Measurements from ENCODE around the gene RBFOX2. TPM values are rescaled to one million over a fixed set of nuclear protein-coding genes. Genes with fewer than 3 reads are reported as not detected.

The RBFOX2 gene
- total RNA-seq, 1 donor, result 187 TPM

DNA sequence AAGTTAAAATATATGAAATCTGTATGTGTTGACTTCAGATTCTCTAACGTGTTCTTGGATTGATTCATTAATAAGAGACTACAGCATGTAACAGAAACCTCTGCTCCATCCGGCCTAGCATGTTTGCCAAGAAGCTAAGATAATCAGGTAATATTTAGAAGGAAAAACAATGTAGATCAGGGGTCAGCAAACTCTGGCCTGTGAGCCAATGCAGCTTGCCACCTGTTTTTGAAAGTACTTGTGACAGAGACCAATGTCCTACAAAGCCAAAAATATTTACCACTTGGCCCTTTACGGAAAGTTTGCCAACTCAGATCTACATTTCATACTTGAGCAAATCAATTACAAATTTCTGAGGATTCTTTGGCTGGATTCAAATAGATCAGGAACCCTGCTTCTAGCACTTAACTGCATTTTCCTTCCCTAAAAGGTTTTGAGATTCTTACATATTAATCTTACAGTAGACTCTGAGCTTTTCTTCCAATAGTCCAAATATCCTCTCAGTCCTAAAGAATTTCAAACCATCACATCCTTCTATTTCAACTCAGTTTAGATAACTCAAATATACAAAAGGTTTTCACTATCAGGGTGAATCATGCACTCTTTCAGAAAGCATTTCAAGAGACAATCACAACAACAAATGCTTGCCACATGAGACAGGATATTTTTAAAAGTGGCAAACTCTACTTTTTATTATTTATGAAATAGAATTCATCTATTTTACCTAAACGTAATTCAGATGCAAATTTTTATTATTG lies 281.5 kb downstream of the RBFOX2 start:
- TF ChIP-seq, protein P1, sequence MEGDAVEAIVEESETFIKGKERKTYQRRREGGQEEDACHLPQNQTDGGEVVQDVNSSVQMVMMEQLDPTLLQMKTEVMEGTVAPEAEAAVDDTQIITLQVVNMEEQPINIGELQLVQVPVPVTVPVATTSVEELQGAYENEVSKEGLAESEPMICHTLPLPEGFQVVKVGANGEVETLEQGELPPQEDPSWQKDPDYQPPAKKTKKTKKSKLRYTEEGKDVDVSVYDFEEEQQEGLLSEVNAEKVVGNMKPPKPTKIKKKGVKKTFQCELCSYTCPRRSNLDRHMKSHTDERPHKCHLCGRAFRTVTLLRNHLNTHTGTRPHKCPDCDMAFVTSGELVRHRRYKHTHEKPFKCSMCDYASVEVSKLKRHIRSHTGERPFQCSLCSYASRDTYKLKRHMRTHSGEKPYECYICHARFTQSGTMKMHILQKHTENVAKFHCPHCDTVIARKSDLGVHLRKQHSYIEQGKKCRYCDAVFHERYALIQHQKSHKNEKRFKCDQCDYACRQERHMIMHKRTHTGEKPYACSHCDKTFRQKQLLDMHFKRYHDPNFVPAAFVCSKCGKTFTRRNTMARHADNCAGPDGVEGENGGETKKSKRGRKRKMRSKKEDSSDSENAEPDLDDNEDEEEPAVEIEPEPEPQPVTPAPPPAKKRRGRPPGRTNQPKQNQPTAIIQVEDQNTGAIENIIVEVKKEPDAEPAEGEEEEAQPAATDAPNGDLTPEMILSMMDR (IDR thresholded peaks at IDR 0.05; ENCODE audit: insufficient read depth, low read length), result no peak
- DNase-seq (ENCODE audit: low read depth), result peak; percentile 59
- no peak overlapping the region for H3K4me3 ChIP-seq (ENCODE audit: low read depth, low read length)

DNA sequence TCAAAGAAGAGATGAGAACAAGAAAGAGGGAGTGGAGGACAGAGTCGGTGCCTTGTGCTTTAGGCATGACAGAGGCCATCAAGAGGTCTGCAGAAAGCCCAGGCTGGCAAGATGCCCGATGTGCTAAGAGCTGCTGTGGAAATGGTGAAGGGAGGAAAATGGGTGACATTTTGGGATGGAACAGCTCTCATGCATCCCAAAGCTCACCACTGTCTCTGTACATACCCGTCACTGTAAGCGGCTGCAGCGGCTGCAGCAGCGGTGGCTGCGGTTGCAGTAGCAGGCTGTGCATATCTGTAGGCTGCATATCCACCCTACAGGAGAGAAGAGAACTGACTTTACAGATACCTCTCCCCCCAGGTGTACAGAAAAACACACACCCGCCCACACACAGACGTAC lies 282.4 kb downstream of the RBFOX2 start:
- no peak overlapping the region for H3K4me3 ChIP-seq (ENCODE audit: low read depth, low read length)
- no peak for DNase-seq (ENCODE audit: low read depth)
- TF ChIP-seq, protein P1 (IDR thresholded peaks at IDR 0.05; ENCODE audit: insufficient read depth, low read length), result no peak

DNA sequence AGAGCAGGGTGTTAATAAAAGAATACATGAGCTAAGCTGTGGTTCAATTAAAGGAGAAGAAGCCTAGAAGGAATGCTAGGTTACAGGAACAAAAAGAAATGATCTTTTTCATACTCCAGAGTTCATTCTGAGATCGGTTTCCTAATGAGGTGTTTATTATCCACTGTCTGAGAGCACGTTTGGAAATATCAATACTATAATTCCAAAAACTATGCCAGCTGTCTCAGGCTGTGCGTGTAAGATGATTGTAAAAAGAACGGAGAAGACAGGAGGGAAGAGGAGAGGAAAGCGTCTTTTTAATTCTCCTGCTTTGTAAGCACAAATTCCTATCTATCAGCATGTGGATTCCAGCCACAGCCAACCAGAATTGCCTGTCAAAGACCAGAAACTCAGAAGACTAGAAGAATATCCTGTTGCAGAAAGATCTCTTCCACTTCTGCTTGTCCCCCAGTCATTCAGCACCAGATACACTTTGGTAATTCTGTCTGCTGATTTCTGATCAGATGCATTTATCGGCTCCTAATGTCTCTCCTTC lies 285.2 kb downstream of the RBFOX2 start:
- no peak for DNase-seq (ENCODE audit: low read depth)
- no peak overlapping the region for H3K4me3 ChIP-seq (ENCODE audit: low read depth, low read length)
- TF ChIP-seq, protein P1 (IDR thresholded peaks at IDR 0.05; ENCODE audit: insufficient read depth, low read length), result no peak

DNA sequence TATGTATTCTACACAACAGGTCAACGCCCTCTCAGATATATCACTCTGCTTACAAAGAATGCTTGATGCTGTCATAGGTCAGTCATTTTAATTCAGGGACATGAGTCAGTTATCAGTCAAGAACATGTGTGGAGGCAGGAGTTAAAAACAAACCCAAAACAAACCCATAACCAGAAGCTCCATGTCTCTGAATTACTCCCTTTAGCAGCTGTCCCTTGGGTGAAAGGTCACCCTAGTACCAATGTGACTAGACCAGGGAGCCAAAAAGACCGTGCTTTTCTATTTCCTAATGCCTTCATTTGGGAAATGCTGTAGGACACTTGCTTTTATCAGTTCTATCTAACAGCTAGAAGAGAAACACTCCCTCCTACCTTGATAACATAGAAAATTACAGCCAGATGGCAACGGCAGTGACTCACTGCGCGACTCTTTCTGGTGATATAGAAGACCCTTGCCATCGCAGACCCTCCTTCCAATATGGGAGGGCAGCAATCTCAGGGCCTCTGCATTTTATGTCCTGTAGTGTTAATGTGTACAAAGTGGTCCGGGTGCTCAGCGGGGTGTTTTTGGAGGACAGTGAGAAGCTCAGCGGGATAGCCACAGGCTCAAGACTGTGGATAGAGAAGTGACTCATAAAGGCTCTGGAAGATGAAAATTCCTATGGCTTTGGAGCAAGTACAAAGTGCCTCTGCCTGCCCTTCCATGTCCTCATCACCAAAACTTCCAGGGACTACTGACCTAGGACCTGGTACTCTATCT lies 286.1 kb downstream of the RBFOX2 start:
- peak; percentile 69 for DNase-seq (ENCODE audit: low read depth)
- H3K4me3 ChIP-seq (ENCODE audit: low read depth, low read length), result no peak overlapping the region
- TF ChIP-seq, protein P1 (IDR thresholded peaks at IDR 0.05; ENCODE audit: insufficient read depth, low read length), result no peak

DNA sequence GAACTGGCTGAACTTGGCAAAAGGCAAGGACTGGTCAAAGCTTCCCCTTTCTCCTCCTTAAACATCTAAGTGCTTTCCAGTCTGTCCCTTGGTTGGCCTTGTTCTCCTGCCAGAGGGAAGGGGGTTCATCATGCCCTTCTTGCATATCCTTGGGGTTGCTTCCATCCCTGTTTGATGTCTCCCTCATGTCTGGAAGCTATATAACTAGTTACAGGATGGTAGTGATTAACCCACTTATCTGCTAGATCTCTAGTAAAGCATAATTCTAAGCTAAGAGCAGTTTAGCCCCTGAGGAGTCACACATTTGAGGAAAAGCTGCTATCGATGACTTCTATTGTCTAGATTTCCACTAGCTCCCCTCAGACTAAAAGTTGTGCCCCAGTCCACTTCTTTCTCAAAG lies 288.0 kb downstream of the RBFOX2 start:
- DNase-seq (ENCODE audit: low read depth), result no peak
- no peak overlapping the region for H3K4me3 ChIP-seq (ENCODE audit: low read depth, low read length)
- TF ChIP-seq, protein P1 (IDR thresholded peaks at IDR 0.05; ENCODE audit: insufficient read depth, low read length), result no peak

DNA sequence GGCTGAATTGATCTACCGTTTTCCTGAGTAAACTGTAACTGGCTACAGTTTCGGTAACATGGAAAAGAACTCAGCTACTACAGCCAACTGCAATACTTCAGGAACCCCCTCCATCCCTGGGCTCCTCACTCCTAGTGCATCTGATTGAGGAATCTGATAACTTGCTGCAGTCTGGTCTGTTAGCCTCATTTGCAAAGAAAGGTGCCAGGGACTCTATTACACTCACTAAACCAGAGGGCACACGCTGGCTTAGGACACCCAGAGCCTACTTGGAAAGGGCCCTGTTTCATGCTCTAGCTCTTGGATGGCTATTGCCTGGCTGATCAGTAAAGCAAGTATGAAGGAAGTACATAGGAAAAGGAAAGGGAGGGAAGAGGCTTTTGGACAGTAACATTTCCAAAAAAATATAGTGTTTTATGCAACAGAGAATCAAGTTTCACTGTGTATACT lies 288.7 kb downstream of the RBFOX2 start:
- TF ChIP-seq, protein P1 (IDR thresholded peaks at IDR 0.05; ENCODE audit: insufficient read depth, low read length), result no peak
- DNase-seq (ENCODE audit: low read depth), result no peak
- H3K4me3 ChIP-seq (ENCODE audit: low read depth, low read length), result no peak overlapping the region
